ENCODE measurements around the gene ADAD2. TPM values are rescaled to one million over a fixed set of nuclear protein-coding genes. Genes with fewer than 3 reads are reported as not detected.

Gene ADAD2
- total and polyA plus RNA-seq, 10 of the 15 experiments (the other 5 are each of a cell fraction or from before 2014, with no cell fraction given), result 0.44 to 0.68 (median 0.51) TPM; not detected in 7

- CTCF ChIA-PET, result interaction anchor here (1.5 kb wide), 1 partner anchor 21 kb away, joined by 3 read pairs; the partner anchor contains the start of gene TAF1C
- no peak for FAIRE-seq
- Histone ChIP-seq H3K4me1 (ENCODE audit: control insufficient read depth, insufficient read depth, low read length) (no peaks in the 10 kb centered on the region; the same call in 1 of the 2 replicates), H3K36me3 (ENCODE audit: control insufficient read depth in 2 of 2, insufficient read depth in 2 of 2, low read length in 1 of 2) (no peaks in the 10 kb centered on the region), H3K4me2 (ENCODE audit: control insufficient read depth, insufficient read depth) (no peak overlapping the region), H3K4me3 (no peak overlapping the region), H3K9me3 (replicated peaks; ENCODE audit: control insufficient read depth, insufficient read depth, low read length) (no peaks in the 10 kb centered on the region; the same call in 2 of the 3 replicates), H3K27ac (ENCODE audit: control insufficient read depth, insufficient read depth) (no peak overlapping the region), H4K20me1 (ENCODE audit: control insufficient read depth, insufficient read depth) (no peaks in the 10 kb centered on the region), H3K27me3 (replicated peaks in 1 of 2; ENCODE audit: control insufficient read depth in 2 of 2, insufficient read depth in 2 of 2, low read length in 1 of 2) (no peaks in the 10 kb centered on the region), H3K9ac (ENCODE audit: control insufficient read depth, insufficient read depth, low read length) (no peak overlapping the region), H3K79me2 (ENCODE audit: control insufficient read depth, insufficient read depth, low read length) (no peaks in the 10 kb centered on the region), H2AFZ (ENCODE audit: control insufficient read depth, low read depth, low read length) (no peak overlapping the region)
- no peak for DNase-seq (ENCODE audit: low read depth, low spot score)
- ATAC-seq, result no peak
- intact Hi-C loops (cut with micrococcal nuclease; ENCODE audit: unreplicated experiment), result no loop called here
- POLR2A ChIA-PET, result no interaction called here
- 87% methylated on average over 7 of the region's 7 CpGs for WGBS (ENCODE audit: insufficient coverage, insufficient replicate concordance, low lambda C conversion rate, missing lambda C conversion rate)
- in situ Hi-C loops (cut with MboI), result no loop called here
- TF ChIP-seq MAX (IDR thresholded peaks at IDR 0.05; ENCODE audit: low read depth, low read length), result no peak
- TF ChIP-seq JUND (IDR thresholded peaks at IDR 0.05; ENCODE audit: low read depth, low read length), result no peak
- TF ChIP-seq NR2C1 (IDR thresholded peaks at IDR 0.05), result no peak
- TF ChIP-seq POLR2A (IDR thresholded peaks at IDR 0.05; ENCODE audit: low read depth, low read length), result no peak
- no peak for TF ChIP-seq RAD51 (IDR thresholded peaks at IDR 0.05)
- TF ChIP-seq NFYB (IDR thresholded peaks at IDR 0.05; ENCODE audit: insufficient read depth, low read depth, low read length), result no peak
- TF ChIP-seq SUZ12 (IDR thresholded peaks at IDR 0.05; ENCODE audit: unreplicated experiment), result no peak
- no peak for TF ChIP-seq ATF3 (IDR thresholded peaks at IDR 0.05; ENCODE audit: borderline replicate concordance, extremely low read depth, low read depth, low read length)
- no peak for TF ChIP-seq PKNOX1 (IDR thresholded peaks at IDR 0.05)
- no peak for TF ChIP-seq NFXL1 (IDR thresholded peaks at IDR 0.05; ENCODE audit: borderline replicate concordance)
- no peak for TF ChIP-seq RELB (IDR thresholded peaks at IDR 0.05; ENCODE audit: low read depth)
- TF ChIP-seq ZNF384 (IDR thresholded peaks at IDR 0.05; ENCODE audit: borderline replicate concordance, low read depth, low read length), result no peak
- TF ChIP-seq ZSCAN29 (IDR thresholded peaks at IDR 0.05), result no peak
- TF ChIP-seq SUPT20H (IDR thresholded peaks at IDR 0.05; ENCODE audit: borderline replicate concordance, control insufficient read depth, low read depth, low read length), result no peak
- no peak for TF ChIP-seq RB1 (IDR thresholded peaks at IDR 0.05; ENCODE audit: borderline replicate concordance)
- TF ChIP-seq ZBED1 (IDR thresholded peaks at IDR 0.05; ENCODE audit: borderline replicate concordance), result no peak
- RAD21 ChIA-PET (ENCODE audit: unreplicated experiment), result no interaction called here
- SMC1A ChIA-PET (ENCODE audit: uncharacterized antibody, unreplicated experiment), result no interaction called here
- no TSS peak for BruUV-seq (replicated peaks)
Observed at GRCh38 chr16:84165746-84166145, 25.2 kb upstream of the ADAD2 start.

Data from GM12878 (cell line).